Thyroid gland (tissue), 4 donors: Measurements from ENCODE around the gene HNRNPA2B1. TPM values are rescaled to one million over a fixed set of nuclear protein-coding genes. Genes with fewer than 3 reads are reported as not detected.

Experiments
- DNase-seq, 2 donors: peaks; one replicate each; pipeline ENCODE4 v3.0.0-alpha.2; 2019
- H3K27ac ChIP-seq, 3 donors: fragments of 200-600 bp; sonication (generic); 1 replicate in 2 of 3; 2 replicates in 1 of 3; pipeline ENCODE4 v1.5.1; 2016 to 2019; ENCODE audit warnings: mild to moderate bottlenecking in 1 of 3, moderate library complexity in 1 of 3
- H3K27me3 ChIP-seq: fragments of 200-600 bp; sonication (generic); one replicate; pipeline ENCODE4 v1.5.1; 2019
- H3K36me3 ChIP-seq, 2 donors: fragments of 200-600 bp; sonication (generic); one replicate each; pipeline ENCODE4 v1.5.1; 2016 to 2019
- H3K4me1 ChIP-seq, 2 donors: fragments of 200-600 bp; sonication (generic); one replicate each; pipeline ENCODE4 v1.5.1; 2017 to 2019
- H3K4me3 ChIP-seq, 3 donors: fragments of 200-600 bp; sonication (generic); replicated peaks in 1 of 3; 1 replicate in 2 of 3; 2 replicates in 1 of 3; pipeline ENCODE4 v1.5.1; 2016; ENCODE audit warnings: mild to moderate bottlenecking in 1 of 3
- H3K9me3 ChIP-seq: fragments of 200-600 bp; sonication (generic); one replicate; pipeline ENCODE4 v1.5.1; 2017
- CTCF ChIP-seq, 6 experiments: fragments of 200-600 bp in 3 of 6; fragments of 450-650 bp in 3 of 6; sonication (generic) in 3 of 6; IDR thresholded peaks; one replicate each; pipeline ENCODE4 v1.5.1; 2016 to 2019; ENCODE audit warnings: antibody characterized with exemption in 6 of 6, mild to moderate bottlenecking in 2 of 6, inconsistent platforms in 1 of 6, moderate library complexity in 1 of 6
- POLR2A ChIP-seq, 2 donors: fragments of 450-650 bp; IDR thresholded peaks; one replicate each; pipeline ENCODE4 v1.6.1; 2017; ENCODE audit warnings: antibody characterized with exemption in 2 of 2, mild to moderate bottlenecking in 2 of 2, moderate library complexity in 1 of 2
- WGBS, 2 donors: methylation state at CpG; one replicate each; pipeline ENCODE4 v1.1.5; 2017; 5-methylcytosine and 5-hydroxymethylcytosine counted together
- intact Hi-C: fragments of 100-400 bp; cut with DNase I; formaldehyde crosslinking; loops from one replicate; pipeline ENCODE4 v1.15.1; 2023
- total RNA-seq, 4 donors: library from RNA; depleted of rRNA; stranded (reverse); fragments of >200 nt; gene quantifications; one replicate each; pipeline ENCODE4 v1.2.3, GENCODE V29; 2016

HNRNPA2B1 gene
- total RNA-seq, 4 donors from 2014 or later: 192 to 303 (median 239) TPM

GRCh38 chr7:26172048-26172447, 28.5 kb downstream of the HNRNPA2B1 start:
- Histone ChIP-seq H3K36me3 (no peaks in the 10 kb centered on the region), H3K27me3 (no peaks in the 10 kb centered on the region), H3K4me1 (no peaks in the 10 kb centered on the region), H3K4me3 (no peak overlapping the region), H3K9me3 (no peaks in the 10 kb centered on the region), H3K27ac (no peak overlapping the region)
- DNase-seq: no peak
- 96% methylated on average over 1 of the region's 1 CpG for WGBS, 2 donors
- TF ChIP-seq CTCF (IDR thresholded peaks at IDR 0.05): no peak
- no peak for TF ChIP-seq POLR2A (IDR thresholded peaks at IDR 0.05)
- intact Hi-C loops: no loop called here

- Histone ChIP-seq H3K27ac (no peak overlapping the region), H3K4me1 (no peaks in the 10 kb centered on the region), H3K36me3 (no peaks in the 10 kb centered on the region), H3K9me3 (no peaks in the 10 kb centered on the region), H3K4me3 (no peak overlapping the region), H3K27me3 (no peaks in the 10 kb centered on the region)
- intact Hi-C loops: no loop called here
- TF ChIP-seq POLR2A (IDR thresholded peaks at IDR 0.05): no peak
- TF ChIP-seq CTCF (IDR thresholded peaks at IDR 0.05): no peak
- no peak for DNase-seq
- WGBS, 2 donors: 97 to 98% methylated on average over 2 of the region's 2 CpGs
These were observed 28.9 kb downstream of the HNRNPA2B1 start for GRCh38 chr7:26171601-26172000.

GRCh38 chr7:26170663-26171062, 29.9 kb downstream of the HNRNPA2B1 start:
- Histone ChIP-seq H3K27ac (no peak overlapping the region), H3K4me3 (no peak overlapping the region), H3K4me1 (no peaks in the 10 kb centered on the region), H3K27me3 (no peaks in the 10 kb centered on the region), H3K9me3 (no peaks in the 10 kb centered on the region), H3K36me3 (no peaks in the 10 kb centered on the region)
- DNase-seq: no peak
- intact Hi-C loops: no loop called here
- 83 to 90% methylated on average over 1 of the region's 1 CpG for WGBS, 2 donors
- TF ChIP-seq CTCF (IDR thresholded peaks at IDR 0.05): no peak

GRCh38 chr7:26169271-26169670, 31.3 kb downstream of the HNRNPA2B1 start:
- Histone ChIP-seq H3K4me1 (no peaks in the 10 kb centered on the region), H3K4me3 (no peak overlapping the region), H3K27me3 (no peaks in the 10 kb centered on the region), H3K9me3 (no peaks in the 10 kb centered on the region), H3K27ac (no peak overlapping the region), H3K36me3 (no peaks in the 10 kb centered on the region)
- intact Hi-C loops: no loop called here
- 96 to 100% methylated on average over 3 of the region's 3 CpGs for WGBS, 2 donors
- no peak for DNase-seq
- TF ChIP-seq POLR2A (IDR thresholded peaks at IDR 0.05) (no peak), CTCF (IDR thresholded peaks at IDR 0.05) (no peak)

GRCh38 chr7:26168458-26169023, 32.0 kb downstream of the HNRNPA2B1 start:
- H3K4me1 ChIP-seq: no peaks in the 10 kb centered on the region
- DNase-seq: no peak
- no peaks in the 10 kb centered on the region for H3K27me3 ChIP-seq
- H3K27ac ChIP-seq: no peak overlapping the region
- intact Hi-C loops: no loop called here
- TF ChIP-seq CTCF (IDR thresholded peaks at IDR 0.05): no peak
- no peak for TF ChIP-seq POLR2A (IDR thresholded peaks at IDR 0.05)
- WGBS, 2 donors: 95% methylated on average over 6 of the region's 6 CpGs
- H3K4me3 ChIP-seq: no peak overlapping the region
- H3K9me3 ChIP-seq: no peaks in the 10 kb centered on the region
- no peaks in the 10 kb centered on the region for H3K36me3 ChIP-seq
